Astrocyte of the spinal cord (primary cell): ENCODE results near the gene ZNF831.

Experiments
- DNase-seq: peaks from one replicate; pipeline ENCODE4 v3.0.0; 2011; ENCODE audit warnings: low read depth, low spot score
- H3K4me3 ChIP-seq: 2 replicates; pipeline ENCODE4 v1.5.1; 2011; ENCODE audit warnings: low read depth, mild to moderate bottlenecking, low read length, moderate library complexity
- in situ Hi-C: cut with HindIII; loops from 2 replicates; pipeline ENCODE4 v1.10.0; 2017; ENCODE audit warnings: low sequenced_read_pairs
- TF ChIP-seq, protein P1 (sequence below): IDR thresholded peaks from 2 replicates; pipeline ENCODE4 v1.5.1; 2012; ENCODE audit warnings: low read depth, mild to moderate bottlenecking, low read length, inconsistent platforms

Gene ZNF831

DNA sequence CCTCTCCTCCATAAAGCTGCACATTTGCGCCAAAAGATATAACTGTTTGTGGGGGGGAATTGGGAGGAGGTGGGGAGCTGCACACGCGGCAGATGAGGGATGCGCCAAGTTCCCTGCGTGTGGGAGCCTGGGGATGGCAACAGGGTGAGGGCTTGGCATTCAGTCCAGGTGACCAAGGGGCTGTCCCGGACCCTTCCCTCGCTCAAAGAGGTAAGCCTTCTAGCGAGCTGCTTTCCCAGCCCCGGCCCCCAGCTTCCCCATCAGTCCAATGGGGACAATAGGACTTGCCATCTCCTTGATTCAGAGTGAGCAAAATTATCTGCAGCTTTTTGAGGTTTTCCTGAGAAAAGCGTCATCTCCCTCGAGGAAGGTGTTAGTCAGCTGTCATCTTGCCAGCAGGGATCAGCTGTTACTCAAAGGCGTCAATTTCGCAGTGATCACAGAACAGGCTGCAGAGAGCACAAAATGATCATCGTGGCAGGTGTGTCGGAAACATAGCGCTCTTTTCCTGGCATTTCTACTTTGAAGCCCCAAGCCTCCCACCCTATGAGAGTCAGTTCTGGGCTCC, 21.3 kb downstream of the ZNF831 start:
- in situ Hi-C loops = no loop called here

DNA sequence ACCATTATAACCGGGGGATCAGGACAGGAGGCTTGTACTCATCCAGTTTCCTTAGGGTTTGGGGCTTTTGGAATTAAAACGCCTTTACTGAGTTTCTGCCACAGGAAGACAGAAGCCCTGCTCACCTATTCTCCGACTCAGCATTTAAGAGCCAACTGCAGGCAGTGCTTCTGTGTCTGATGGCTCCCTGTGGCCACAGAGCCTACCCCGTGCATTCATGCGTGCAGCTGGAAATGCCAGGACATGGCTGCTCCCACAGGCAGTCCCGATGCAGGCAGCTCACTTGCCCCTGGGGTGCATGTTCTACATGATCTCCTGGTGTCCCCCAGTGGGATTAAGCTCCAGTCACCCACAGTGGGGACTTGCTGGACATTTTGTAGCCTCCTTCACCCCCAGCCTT, 22.2 kb downstream of the ZNF831 start:
- no peak for DNase-seq
- H3K4me3 ChIP-seq = no peak overlapping the region
- TF ChIP-seq, protein P1, sequence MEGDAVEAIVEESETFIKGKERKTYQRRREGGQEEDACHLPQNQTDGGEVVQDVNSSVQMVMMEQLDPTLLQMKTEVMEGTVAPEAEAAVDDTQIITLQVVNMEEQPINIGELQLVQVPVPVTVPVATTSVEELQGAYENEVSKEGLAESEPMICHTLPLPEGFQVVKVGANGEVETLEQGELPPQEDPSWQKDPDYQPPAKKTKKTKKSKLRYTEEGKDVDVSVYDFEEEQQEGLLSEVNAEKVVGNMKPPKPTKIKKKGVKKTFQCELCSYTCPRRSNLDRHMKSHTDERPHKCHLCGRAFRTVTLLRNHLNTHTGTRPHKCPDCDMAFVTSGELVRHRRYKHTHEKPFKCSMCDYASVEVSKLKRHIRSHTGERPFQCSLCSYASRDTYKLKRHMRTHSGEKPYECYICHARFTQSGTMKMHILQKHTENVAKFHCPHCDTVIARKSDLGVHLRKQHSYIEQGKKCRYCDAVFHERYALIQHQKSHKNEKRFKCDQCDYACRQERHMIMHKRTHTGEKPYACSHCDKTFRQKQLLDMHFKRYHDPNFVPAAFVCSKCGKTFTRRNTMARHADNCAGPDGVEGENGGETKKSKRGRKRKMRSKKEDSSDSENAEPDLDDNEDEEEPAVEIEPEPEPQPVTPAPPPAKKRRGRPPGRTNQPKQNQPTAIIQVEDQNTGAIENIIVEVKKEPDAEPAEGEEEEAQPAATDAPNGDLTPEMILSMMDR = no peak
- in situ Hi-C loops = no loop called here

More for the DNA sequence above, 21.3 kb downstream of the ZNF831 start:
- DNase-seq = no peak
- H3K4me3 ChIP-seq = no peak overlapping the region
- TF ChIP-seq, protein P1 = no peak

DNA sequence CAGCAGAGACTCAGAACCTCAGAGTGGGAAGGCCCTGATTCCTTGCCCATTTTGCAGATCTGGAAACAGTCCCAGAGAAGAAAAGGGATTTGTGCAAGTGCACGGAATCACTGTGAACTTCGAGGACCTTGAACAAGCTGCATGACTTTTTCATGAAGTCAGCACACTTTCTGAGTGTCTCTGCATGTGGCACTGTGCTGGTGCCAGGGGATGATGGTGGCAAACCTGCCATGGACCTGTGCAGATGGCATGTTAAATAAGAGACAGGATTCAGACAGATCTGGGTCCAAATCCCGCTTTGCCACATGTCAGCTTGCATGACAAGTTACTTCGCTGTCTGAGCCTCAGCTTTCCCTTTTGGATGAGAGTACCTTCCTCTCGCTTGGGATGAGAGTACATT, 26.8 kb downstream of the ZNF831 start:
- no peak overlapping the region for H3K4me3 ChIP-seq
- TF ChIP-seq, protein P1 = no peak
- DNase-seq = no peak
- in situ Hi-C loops = no loop called here

GRCh38 chr20:59191036-59191755, 27.6 kb downstream of the ZNF831 start:
- H3K4me3 ChIP-seq = no peak overlapping the region
- no peak for DNase-seq
- TF ChIP-seq, protein P1 = no peak
- in situ Hi-C loops = no loop called here

GRCh38 chr20:59191756-59192532, 28.3 kb downstream of the ZNF831 start:
- no peak overlapping the region for H3K4me3 ChIP-seq
- TF ChIP-seq, protein P1 = no peak
- no peak for DNase-seq
- in situ Hi-C loops = no loop called here

- TF ChIP-seq, protein P1 = no peak
- DNase-seq = no peak
- in situ Hi-C loops = no loop called here
- no peak overlapping the region for H3K4me3 ChIP-seq
These were observed 28.9 kb downstream of the ZNF831 start for GRCh38 chr20:59192533-59192896.
